Stomach smooth muscle (tissue), 2 donors: ENCODE results near the gene CCDC170.

Experiments
- H3K27ac ChIP-seq: one replicate; pipeline ENCODE4 v1.7.0; 2013; ENCODE audit warnings: mild to moderate bottlenecking, low read length, inconsistent platforms
- H3K27me3 ChIP-seq, 2 donors: one replicate each; pipeline ENCODE4 v1.7.0; 2013; ENCODE audit warnings: low read length in 2 of 2; ENCODE audit not compliant: insufficient read depth in 2 of 2, control insufficient read depth in 1 of 2
- H3K36me3 ChIP-seq, 2 donors: one replicate each; pipeline ENCODE4 v1.7.0; 2013; ENCODE audit warnings: low read length in 2 of 2; ENCODE audit not compliant: control insufficient read depth in 2 of 2, insufficient read depth in 2 of 2
- H3K4me1 ChIP-seq: one replicate; pipeline ENCODE4 v1.7.0; 2013; ENCODE audit warnings: low read length; ENCODE audit not compliant: control insufficient read depth, insufficient read depth
- H3K4me3 ChIP-seq, 2 donors: one replicate each; pipeline ENCODE4 v1.7.0; 2013; ENCODE audit warnings: low read length in 2 of 2
- H3K9ac ChIP-seq, 2 donors: one replicate each; pipeline ENCODE4 v1.7.0; 2013; ENCODE audit warnings: low read length in 2 of 2, mild to moderate bottlenecking in 1 of 2
- H3K9me3 ChIP-seq, 2 donors: one replicate each; pipeline ENCODE4 v1.7.0; 2013; ENCODE audit warnings: low read length in 2 of 2; ENCODE audit not compliant: control insufficient read depth in 2 of 2
- donor health status: healthy.
- donor health status: Pancreatic carcinoma.

CCDC170 gene

DNA sequence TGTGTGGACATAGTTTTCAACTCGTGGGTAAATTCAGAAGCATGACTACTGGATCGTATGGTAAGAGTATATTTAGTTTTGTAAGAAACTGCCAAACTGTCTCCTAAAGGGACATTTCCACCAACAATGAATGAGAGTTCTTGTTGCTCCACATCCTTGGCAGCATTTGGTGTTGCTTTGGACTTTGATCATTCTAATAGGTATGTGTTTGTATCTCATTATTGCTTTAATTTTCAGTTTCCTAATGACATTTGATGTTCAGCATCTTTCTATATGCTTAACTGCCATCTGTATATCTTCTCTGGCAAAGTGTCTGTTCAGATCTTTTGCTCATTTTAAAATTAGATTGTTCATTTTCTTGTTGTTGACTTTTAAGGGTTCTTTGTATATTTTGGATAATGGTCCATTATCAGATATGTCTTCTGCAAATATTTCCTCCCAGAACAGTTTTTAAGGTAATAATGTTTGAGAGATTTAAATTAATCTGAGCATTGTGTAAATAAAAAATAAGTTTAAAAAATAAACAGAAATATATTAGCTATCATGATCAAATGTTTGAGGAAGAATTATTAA lies 138.7 kb downstream of the CCDC170 start:
- Histone ChIP-seq H3K4me1 (no peaks in the 10 kb centered on the region), H3K9ac (no peak overlapping the region), H3K27ac (no peak overlapping the region), H3K27me3 (no peaks in the 10 kb centered on the region), H3K36me3 (no peaks in the 10 kb centered on the region), H3K9me3 (no peaks in the 10 kb centered on the region), H3K4me3 (no peak overlapping the region)

DNA sequence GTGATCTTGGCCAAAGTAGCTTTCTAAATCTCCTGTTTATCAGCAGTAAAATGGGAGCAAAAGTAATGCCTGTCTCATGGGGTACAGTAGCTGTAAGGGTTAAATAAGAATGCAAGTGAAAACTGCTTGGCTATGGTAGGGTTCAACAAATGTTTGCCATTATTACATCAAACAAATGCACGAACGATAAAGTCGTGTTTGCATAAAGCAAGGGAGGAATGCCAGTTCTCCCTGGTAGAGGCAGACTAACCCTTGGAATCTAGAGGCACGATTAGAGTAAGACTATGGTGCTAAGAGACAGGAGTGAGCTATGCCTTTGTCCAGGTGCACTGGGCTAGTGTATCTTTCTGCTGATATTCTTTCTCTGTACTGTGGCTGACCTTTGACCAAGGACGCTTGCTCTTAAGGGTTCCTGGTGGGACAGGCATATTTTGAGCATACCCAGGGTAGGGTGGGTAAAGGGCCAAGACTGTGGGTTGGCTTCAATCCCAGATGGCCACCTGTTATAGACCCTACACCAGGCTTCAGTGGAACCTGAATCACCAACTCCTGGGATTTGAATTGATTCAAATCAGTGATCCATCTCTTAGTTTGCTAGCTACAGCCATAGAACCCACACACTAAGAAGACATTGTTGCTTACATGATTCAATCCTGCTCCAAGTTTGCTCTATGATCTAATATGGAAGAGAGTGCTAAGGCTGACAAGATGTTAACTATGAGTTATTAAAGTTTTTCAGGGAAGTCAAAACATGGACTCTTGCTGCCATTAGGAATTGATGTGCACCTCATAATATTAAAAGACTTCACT lies 139.9 kb downstream of the CCDC170 start:
- H3K27ac ChIP-seq: no peak overlapping the region

DNA sequence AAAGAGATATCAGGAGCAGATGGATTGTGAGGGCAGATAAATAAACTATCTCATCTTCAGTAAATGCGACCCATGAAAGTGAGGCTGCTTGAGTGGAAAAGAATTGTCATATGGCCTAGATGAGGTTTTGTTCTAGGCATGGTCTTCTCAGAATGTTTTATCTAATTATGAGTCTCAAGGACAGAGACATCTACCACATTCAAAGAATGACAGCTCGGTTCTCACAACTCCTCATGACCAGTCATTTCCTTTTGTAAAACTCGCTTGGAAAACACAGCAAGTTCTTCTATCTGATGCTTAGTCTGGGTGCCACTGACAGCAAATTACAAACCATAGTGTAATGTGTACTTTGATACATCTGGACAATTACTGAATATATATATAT lies 140.5 kb downstream of the CCDC170 start:
- Histone ChIP-seq H3K9ac (no peak overlapping the region), H3K4me1 (no peaks in the 10 kb centered on the region), H3K9me3 (no peaks in the 10 kb centered on the region), H3K27me3 (no peaks in the 10 kb centered on the region), H3K36me3 (no peaks in the 10 kb centered on the region), H3K27ac (no peak overlapping the region), H3K4me3 (no peak overlapping the region)

More for the DNA sequence above, 139.9 kb downstream of the CCDC170 start:
- no peaks in the 10 kb centered on the region for H3K9me3 ChIP-seq
- no peaks in the 10 kb centered on the region for H3K27me3 ChIP-seq
- no peak overlapping the region for H3K4me3 ChIP-seq
- no peak overlapping the region for H3K9ac ChIP-seq
- H3K4me1 ChIP-seq: no peaks in the 10 kb centered on the region
- no peaks in the 10 kb centered on the region for H3K36me3 ChIP-seq

DNA sequence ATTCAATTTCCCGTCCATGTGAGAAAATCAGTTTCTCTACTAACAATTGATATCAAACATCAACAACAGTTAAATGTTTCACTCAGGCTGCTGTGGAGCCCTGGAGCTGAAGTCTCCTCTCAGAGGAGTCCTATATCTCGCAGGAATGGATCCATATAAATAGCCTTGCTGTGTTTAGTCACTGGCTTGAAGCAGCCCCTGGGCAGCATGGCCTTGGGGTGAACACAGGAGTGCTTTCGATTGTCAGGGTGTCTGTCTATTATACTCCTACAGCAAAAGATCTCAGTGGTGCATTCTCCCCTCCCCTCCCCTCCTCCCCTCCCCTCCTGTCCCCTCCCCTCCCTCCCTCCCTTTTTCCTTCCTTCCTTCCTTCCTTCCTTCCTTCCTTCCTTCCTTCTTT lies 141.9 kb downstream of the CCDC170 start:
- Histone ChIP-seq H3K27ac (no peak overlapping the region), H3K9ac (no peak overlapping the region), H3K4me1 (no peaks in the 10 kb centered on the region), H3K4me3 (no peak overlapping the region), H3K36me3 (no peaks in the 10 kb centered on the region), H3K9me3 (no peaks in the 10 kb centered on the region), H3K27me3 (no peaks in the 10 kb centered on the region)

DNA sequence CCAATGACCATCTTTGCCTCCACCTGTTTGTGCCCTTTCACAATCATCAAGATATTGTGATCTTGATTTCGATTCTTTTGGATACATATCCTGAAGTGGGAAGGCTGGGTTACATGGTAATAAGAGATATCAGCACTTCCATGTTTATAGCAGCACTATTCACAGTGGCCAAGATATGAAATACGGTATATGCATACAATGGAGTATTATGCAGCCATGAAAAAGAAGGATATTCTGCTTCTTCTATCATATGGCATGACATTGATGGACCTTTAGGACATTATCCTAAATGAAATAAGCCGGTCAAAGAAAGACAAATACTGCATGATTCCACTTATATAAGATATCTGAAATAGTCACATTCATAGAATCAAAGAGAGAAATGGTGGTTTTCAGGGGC lies 144.0 kb downstream of the CCDC170 start:
- Histone ChIP-seq H3K9ac (no peak overlapping the region), H3K36me3 (no peaks in the 10 kb centered on the region), H3K27ac (no peak overlapping the region), H3K9me3 (no peaks in the 10 kb centered on the region), H3K4me1 (no peaks in the 10 kb centered on the region), H3K27me3 (no peaks in the 10 kb centered on the region), H3K4me3 (no peak overlapping the region)

DNA sequence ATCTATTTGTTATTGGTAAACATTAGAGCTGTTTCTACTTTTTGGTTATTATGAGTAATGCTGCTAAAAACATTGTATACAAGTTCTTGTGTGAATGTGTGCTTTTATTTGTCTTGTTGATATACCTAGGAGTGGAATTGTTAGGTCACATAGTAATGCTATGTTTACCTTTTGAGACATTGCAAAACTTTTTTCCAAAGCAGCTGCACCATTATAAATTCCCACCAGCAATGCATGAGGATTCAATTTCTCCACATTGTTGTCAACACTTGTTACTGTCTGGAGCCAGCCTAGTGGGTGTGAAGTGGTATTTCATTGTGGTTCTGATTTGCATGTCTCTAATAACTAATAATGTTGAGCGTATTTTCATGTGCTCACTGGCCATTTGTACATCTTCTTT lies 145.9 kb downstream of the CCDC170 start:
- no peak overlapping the region for H3K27ac ChIP-seq
- H3K4me3 ChIP-seq: no peak overlapping the region
- H3K36me3 ChIP-seq: no peaks in the 10 kb centered on the region
- no peak overlapping the region for H3K9ac ChIP-seq
- H3K27me3 ChIP-seq: no peaks in the 10 kb centered on the region
- no peaks in the 10 kb centered on the region for H3K9me3 ChIP-seq
- no peaks in the 10 kb centered on the region for H3K4me1 ChIP-seq

DNA sequence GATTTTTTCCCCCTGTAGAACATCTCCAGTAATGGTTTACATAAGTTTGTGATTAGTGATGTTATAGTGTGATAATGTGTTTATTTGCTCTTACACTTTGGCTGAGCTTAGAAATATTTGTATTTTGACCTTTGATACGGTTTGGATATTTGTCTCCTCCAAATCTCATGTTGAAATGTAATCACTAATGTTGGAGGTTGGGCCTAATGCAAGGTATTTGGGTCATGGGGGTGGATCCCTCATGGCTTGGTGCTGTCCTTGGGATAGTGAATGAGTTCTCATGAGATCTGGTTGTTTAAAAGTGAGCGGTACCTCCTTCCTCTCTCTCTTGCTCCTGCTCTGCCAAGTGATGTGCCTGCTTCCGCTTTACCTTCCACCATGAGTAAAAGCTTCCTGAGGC lies 147.2 kb downstream of the CCDC170 start:
- Histone ChIP-seq H3K4me1 (no peaks in the 10 kb centered on the region), H3K36me3 (no peaks in the 10 kb centered on the region), H3K27ac (no peak overlapping the region), H3K9me3 (no peaks in the 10 kb centered on the region), H3K9ac (no peak overlapping the region), H3K4me3 (no peak overlapping the region), H3K27me3 (no peaks in the 10 kb centered on the region)

DNA sequence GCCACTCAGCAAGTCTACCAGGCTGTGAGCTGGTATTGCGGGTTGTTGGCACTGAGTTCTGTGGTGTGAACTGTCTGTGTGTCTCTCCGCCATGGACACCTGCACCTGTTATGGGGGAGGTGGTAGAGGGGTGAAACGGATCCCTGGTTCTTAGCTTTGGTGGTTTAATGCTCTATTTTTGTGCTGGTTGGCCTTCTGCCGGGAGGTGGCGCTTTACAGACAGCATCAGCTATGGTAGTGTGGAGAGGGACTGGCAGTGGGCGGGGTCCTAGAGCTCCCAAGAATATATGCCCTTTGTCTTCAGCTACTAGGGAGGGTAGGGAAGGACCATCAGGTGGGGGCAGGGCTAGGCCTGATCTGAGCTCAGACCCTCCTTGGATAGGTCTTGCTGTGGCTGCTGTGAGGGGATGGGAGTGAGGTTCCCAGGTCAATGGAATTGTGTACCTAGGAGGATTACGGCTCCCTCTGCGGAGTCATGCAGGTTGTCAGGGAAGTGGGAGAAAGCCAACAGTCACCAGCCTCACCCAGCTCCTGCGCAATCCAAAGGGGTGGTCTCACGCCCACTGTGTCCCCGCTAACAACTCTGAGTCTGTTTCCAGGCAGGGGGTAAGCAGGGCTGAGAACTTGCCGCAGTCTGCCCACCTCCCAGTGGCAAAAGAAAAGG lies 154.3 kb downstream of the CCDC170 start:
- peaks cover 0 to 5% of the 10 kb centered on the region in 2 donors for H3K9me3 ChIP-seq
- H3K4me3 ChIP-seq: no peak overlapping the region
- H3K27me3 ChIP-seq: no peaks in the 10 kb centered on the region
- H3K27ac ChIP-seq: no peak overlapping the region
- no peak overlapping the region for H3K9ac ChIP-seq
- no peaks in the 10 kb centered on the region for H3K36me3 ChIP-seq
- H3K4me1 ChIP-seq: no peaks in the 10 kb centered on the region

DNA sequence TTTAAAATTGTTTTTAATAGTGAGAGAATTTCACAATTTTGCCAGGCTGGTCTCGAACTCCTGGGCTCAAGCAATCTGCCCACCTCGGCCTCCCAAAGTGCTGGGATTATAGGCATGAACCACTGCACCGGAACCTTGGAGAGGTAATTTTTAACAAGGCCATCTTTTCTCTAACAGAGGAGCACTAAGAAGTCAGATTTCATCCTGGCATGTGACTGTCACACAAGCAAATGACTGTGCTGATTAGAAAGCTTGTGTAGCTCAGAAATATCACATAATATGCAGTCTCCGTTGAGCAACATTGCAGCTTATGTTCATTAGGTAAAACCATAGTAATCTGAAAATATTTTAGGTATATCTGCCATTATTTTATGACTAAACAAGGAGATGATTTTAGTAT lies 156.0 kb downstream of the CCDC170 start:
- Histone ChIP-seq H3K4me1 (no peaks in the 10 kb centered on the region), H3K4me3 (no peak overlapping the region), H3K27ac (no peak overlapping the region), H3K9ac (no peak overlapping the region), H3K9me3 (peaks cover 0 to 9% of the 10 kb centered on the region in 2 donors), H3K36me3 (no peaks in the 10 kb centered on the region), H3K27me3 (no peaks in the 10 kb centered on the region)

DNA sequence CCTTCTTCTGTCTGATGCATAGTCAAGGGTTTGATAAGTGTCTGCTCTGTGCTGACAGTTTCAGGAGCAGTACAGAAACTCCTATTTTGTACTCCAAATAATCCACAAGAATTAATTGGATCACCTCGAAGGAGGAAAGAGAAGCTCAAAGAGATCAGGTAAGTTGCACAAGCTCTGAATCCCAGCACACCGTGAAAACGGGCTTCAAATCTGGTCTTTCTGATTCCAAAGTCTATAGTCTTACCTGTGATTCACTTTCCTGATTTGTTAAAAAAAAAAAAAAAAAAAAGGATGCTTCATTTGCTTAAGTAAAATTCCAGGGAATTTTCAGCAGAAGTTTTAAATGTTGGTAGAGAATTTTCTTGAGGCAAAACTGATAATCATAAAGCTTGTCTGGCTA lies 157.8 kb downstream of the CCDC170 start:
- Histone ChIP-seq H3K4me3 (no peak overlapping the region), H3K27ac (no peak overlapping the region), H3K9ac (no peak overlapping the region), H3K4me1 (no peaks in the 10 kb centered on the region), H3K9me3 (peaks cover 0 to 9% of the 10 kb centered on the region in 2 donors), H3K36me3 (no peaks in the 10 kb centered on the region), H3K27me3 (no peaks in the 10 kb centered on the region)

DNA sequence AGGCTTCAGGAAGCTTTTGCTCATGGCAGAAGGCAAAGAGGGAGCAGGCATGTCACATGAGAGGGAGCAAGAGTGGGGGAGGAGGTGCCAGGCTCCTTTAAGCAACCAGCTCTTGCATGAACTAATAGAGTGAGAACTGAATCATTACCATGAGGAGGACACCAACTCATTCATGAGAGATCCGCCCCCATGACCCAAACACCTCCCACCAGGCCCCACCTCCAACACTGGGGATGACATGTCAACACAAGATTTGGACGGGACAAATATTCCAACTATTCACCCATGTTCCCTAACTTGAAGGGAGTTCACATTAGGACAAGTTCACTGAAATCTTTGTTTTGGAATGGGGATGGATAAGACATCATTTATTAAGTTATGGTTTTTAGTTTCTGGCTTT lies 158.5 kb downstream of the CCDC170 start:
- Histone ChIP-seq H3K4me1 (no peaks in the 10 kb centered on the region), H3K36me3 (no peaks in the 10 kb centered on the region), H3K9ac (no peak overlapping the region), H3K4me3 (no peak overlapping the region), H3K27ac (no peak overlapping the region), H3K27me3 (no peaks in the 10 kb centered on the region), H3K9me3 (peaks cover 0 to 9% of the 10 kb centered on the region in 2 donors)
